ENCODE measurements around the gene FAR1.

Gene FAR1

GRCh38 chr11:13759050-13759449, 90.6 kb downstream of the FAR1 start:
- Mint-ChIP-seq H3K27me3 (ENCODE audit: low read depth) (peaks cover 10% of the 10 kb centered on the region), H3K36me3 (ENCODE audit: low read depth) (no peaks in the 10 kb centered on the region), H3K4me1 (no peaks in the 10 kb centered on the region), H3K4me3 (no peak overlapping the region), H3K27ac (no peak overlapping the region), H3K9me3 (no peaks in the 10 kb centered on the region)
- no peak for TF ChIP-seq CTCF (IDR thresholded peaks at IDR 0.05; ENCODE audit: unreplicated experiment in 3 of 3)

- TF ChIP-seq CTCF (IDR thresholded peaks at IDR 0.05; ENCODE audit: unreplicated experiment in 3 of 3): no peak
Measured at GRCh38 chr11:13760115-13760514, 91.6 kb downstream of the FAR1 start.

GRCh38 chr11:13761250-13761649, 92.8 kb downstream of the FAR1 start:
- Mint-ChIP-seq H3K4me3 (no peak overlapping the region), H3K27ac (no peak overlapping the region), H3K9me3 (no peaks in the 10 kb centered on the region), H3K27me3 (ENCODE audit: low read depth) (peaks cover 6% of the 10 kb centered on the region), H3K4me1 (peaks cover 6% of the 10 kb centered on the region), H3K36me3 (ENCODE audit: low read depth) (no peaks in the 10 kb centered on the region)
- TF ChIP-seq CTCF (IDR thresholded peaks at IDR 0.05; ENCODE audit: unreplicated experiment in 3 of 3): no peak

More at GRCh38 chr11:13760115-13760514, 91.6 kb downstream of the FAR1 start:
- no peak overlapping the region for H3K4me3 Mint-ChIP-seq
- no peaks in the 10 kb centered on the region for H3K36me3 Mint-ChIP-seq (ENCODE audit: low read depth)
- H3K4me1 Mint-ChIP-seq: no peaks in the 10 kb centered on the region
- no peak overlapping the region for H3K27ac Mint-ChIP-seq
- no peaks in the 10 kb centered on the region for H3K9me3 Mint-ChIP-seq
- H3K27me3 Mint-ChIP-seq (ENCODE audit: low read depth): peaks cover 10% of the 10 kb centered on the region

- peaks cover 6% of the 10 kb centered on the region for H3K27me3 Mint-ChIP-seq (ENCODE audit: low read depth)
Measured at GRCh38 chr11:13761716-13762115, 93.2 kb downstream of the FAR1 start.

GRCh38 chr11:13762718-13763117, 94.2 kb downstream of the FAR1 start:
- no peaks in the 10 kb centered on the region for H3K36me3 Mint-ChIP-seq (ENCODE audit: low read depth)
- H3K9me3 Mint-ChIP-seq: no peaks in the 10 kb centered on the region
- H3K27ac Mint-ChIP-seq: no peak overlapping the region
- H3K4me1 Mint-ChIP-seq: peaks cover 6% of the 10 kb centered on the region
- no peak for TF ChIP-seq CTCF (IDR thresholded peaks at IDR 0.05; ENCODE audit: unreplicated experiment in 3 of 3)
- no peak overlapping the region for H3K4me3 Mint-ChIP-seq
- peaks cover 6% of the 10 kb centered on the region for H3K27me3 Mint-ChIP-seq (ENCODE audit: low read depth)

More at GRCh38 chr11:13761716-13762115, 93.2 kb downstream of the FAR1 start:
- no peaks in the 10 kb centered on the region for H3K9me3 Mint-ChIP-seq
- no peak for TF ChIP-seq CTCF (IDR thresholded peaks at IDR 0.05; ENCODE audit: unreplicated experiment in 3 of 3)
- no peaks in the 10 kb centered on the region for H3K36me3 Mint-ChIP-seq (ENCODE audit: low read depth)
- no peak overlapping the region for H3K27ac Mint-ChIP-seq
- H3K4me3 Mint-ChIP-seq: no peak overlapping the region
- peaks cover 6% of the 10 kb centered on the region for H3K4me1 Mint-ChIP-seq

- no peak for TF ChIP-seq CTCF (IDR thresholded peaks at IDR 0.05; ENCODE audit: unreplicated experiment in 3 of 3)
- H3K27me3 Mint-ChIP-seq (ENCODE audit: low read depth): peaks cover 4% of the 10 kb centered on the region
- H3K4me1 Mint-ChIP-seq: peaks cover 6% of the 10 kb centered on the region
- H3K36me3 Mint-ChIP-seq (ENCODE audit: low read depth): no peaks in the 10 kb centered on the region
- H3K4me3 Mint-ChIP-seq: no peak overlapping the region
- no peaks in the 10 kb centered on the region for H3K9me3 Mint-ChIP-seq
- H3K27ac Mint-ChIP-seq: no peak overlapping the region
Measured at GRCh38 chr11:13763341-13763740, 94.9 kb downstream of the FAR1 start.

Data from nephron (organoid).